ENCODE data around the gene DOCK2. TPM values are rescaled to one million over a fixed set of nuclear protein-coding genes. Genes with fewer than 3 reads are reported as not detected.

The DOCK2 gene
- total RNA-seq, 1 donor from 2014 or later = 1.1 TPM

- peak overlapping the region; percentile 50 for H3K27ac Mint-ChIP-seq
- no peak for TF ChIP-seq CTCF (IDR thresholded peaks at IDR 0.05)
- no peak for TF ChIP-seq EZH2phosphoT487 (IDR thresholded peaks at IDR 0.05)
- TF ChIP-seq EZH2 (IDR thresholded peaks at IDR 0.05) = no peak
- no peaks in the 10 kb centered on the region for H4K20me1 ChIP-seq (ENCODE audit: low read depth)
- H3K27me3 ChIP-seq = peaks cover 98% of the 10 kb centered on the region
- H3K9ac ChIP-seq = no peak overlapping the region
- peaks cover 17% of the 10 kb centered on the region for H3K27me3 Mint-ChIP-seq (ENCODE audit: insufficient read depth, low read depth)
- H3K9me3 ChIP-seq (ENCODE audit: low read depth) = no peaks in the 10 kb centered on the region
- no peak overlapping the region for H2AFZ ChIP-seq (replicated peaks)
- no peaks in the 10 kb centered on the region for H3K79me2 ChIP-seq (ENCODE audit: low read depth)
- H3K4me1 ChIP-seq = peaks cover 24% of the 10 kb centered on the region
- peaks cover 25% of the 10 kb centered on the region for H3K4me1 Mint-ChIP-seq
- DNase-seq (ENCODE audit: low spot score) = no peak
- no peak overlapping the region for H3K27ac ChIP-seq
- H3F3A ChIP-seq (ENCODE audit: low read depth) = no peaks in the 10 kb centered on the region
- H3K4me3 Mint-ChIP-seq = no peak overlapping the region
- H3K4me2 ChIP-seq = no peak overlapping the region
- no peaks in the 10 kb centered on the region for H3K36me3 ChIP-seq
- no peak overlapping the region for H3K4me3 ChIP-seq
- no peaks in the 10 kb centered on the region for H3K36me3 Mint-ChIP-seq
- no peaks in the 10 kb centered on the region for H3K9me3 Mint-ChIP-seq
These were observed 470.6 kb downstream of the DOCK2 start for GRCh38 chr5:170107674-170108073.

GRCh38 chr5:170108266-170108785, 471.3 kb downstream of the DOCK2 start:
- Mint-ChIP-seq H3K9me3 (no peaks in the 10 kb centered on the region), H3K4me1 (peaks cover 31% of the 10 kb centered on the region), H3K4me3 (no peak overlapping the region), H3K27ac (peak overlapping the region; percentile 50), H3K27me3 (ENCODE audit: insufficient read depth, low read depth) (peaks cover 15% of the 10 kb centered on the region), H3K36me3 (no peaks in the 10 kb centered on the region)
- Histone ChIP-seq H3K9ac (no peak overlapping the region), H3K36me3 (no peaks in the 10 kb centered on the region), H4K20me1 (ENCODE audit: low read depth) (no peaks in the 10 kb centered on the region), H3K79me2 (ENCODE audit: low read depth) (no peaks in the 10 kb centered on the region), H3K4me3 (no peak overlapping the region), H3F3A (ENCODE audit: low read depth) (peaks cover 6% of the 10 kb centered on the region), H3K27me3 (peaks cover 96% of the 10 kb centered on the region), H3K4me2 (no peak overlapping the region), H3K27ac (no peak overlapping the region), H3K4me1 (peaks cover 28% of the 10 kb centered on the region), H2AFZ (replicated peaks) (no peak overlapping the region), H3K9me3 (ENCODE audit: low read depth) (no peaks in the 10 kb centered on the region)
- no peak for TF ChIP-seq CTCF (IDR thresholded peaks at IDR 0.05)
- no peak for TF ChIP-seq EZH2phosphoT487 (IDR thresholded peaks at IDR 0.05)
- TF ChIP-seq EZH2 (IDR thresholded peaks at IDR 0.05) = no peak
- DNase-seq (ENCODE audit: low spot score) = no peak

- no peak for DNase-seq (ENCODE audit: low spot score)
- Histone ChIP-seq H3K9me3 (ENCODE audit: low read depth) (no peaks in the 10 kb centered on the region), H3K27ac (no peak overlapping the region), H4K20me1 (ENCODE audit: low read depth) (no peaks in the 10 kb centered on the region), H2AFZ (replicated peaks) (no peak overlapping the region), H3F3A (ENCODE audit: low read depth) (peaks cover 8% of the 10 kb centered on the region), H3K4me2 (peak overlapping the region; percentile 30), H3K79me2 (ENCODE audit: low read depth) (no peaks in the 10 kb centered on the region), H3K27me3 (peaks cover 87% of the 10 kb centered on the region), H3K4me3 (no peak overlapping the region), H3K36me3 (no peaks in the 10 kb centered on the region), H3K4me1 (peaks cover 28% of the 10 kb centered on the region), H3K9ac (no peak overlapping the region)
- no peak overlapping the region for H3K4me3 Mint-ChIP-seq
- H3K4me1 Mint-ChIP-seq = peaks cover 33% of the 10 kb centered on the region
- peaks cover 14% of the 10 kb centered on the region for H3K27me3 Mint-ChIP-seq (ENCODE audit: insufficient read depth, low read depth)
- H3K9me3 Mint-ChIP-seq = no peaks in the 10 kb centered on the region
- H3K36me3 Mint-ChIP-seq = no peaks in the 10 kb centered on the region
- H3K27ac Mint-ChIP-seq = no peak overlapping the region
- TF ChIP-seq EZH2phosphoT487 (IDR thresholded peaks at IDR 0.05) = no peak
- no peak for TF ChIP-seq CTCF (IDR thresholded peaks at IDR 0.05)
- TF ChIP-seq EZH2 (IDR thresholded peaks at IDR 0.05) = no peak
These were observed 472.3 kb downstream of the DOCK2 start for GRCh38 chr5:170109059-170110031.

All from neural progenitor cell (in vitro differentiated cells).